DMS79 treated with DMSO at 0.1 percent for 48 hours (cell line): Measurements from ENCODE around the gene TEX13B.
A peak's percentile ranks its signal among the peaks of the same experiment; 100 is the strongest.
"Not testable (repeated sequence)": the region's sequence is repeated elsewhere in the genome, so short reads cannot be mapped to it uniquely, and the experiment has no call there.

Source experiments
- DNase-seq: peaks from one replicate; lab custom pipeline; 2025; lab: John Stamatoyannopoulos, UW

The TEX13B gene

GRCh38 chrX:107982356-107982755, at the start of gene TEX13B:
TSS of gene TEX13B (minus strand) at chrX:107982370. CDS start at chrX:107982127, 243 bp downstream.
- no peak for DNase-seq

DNA sequence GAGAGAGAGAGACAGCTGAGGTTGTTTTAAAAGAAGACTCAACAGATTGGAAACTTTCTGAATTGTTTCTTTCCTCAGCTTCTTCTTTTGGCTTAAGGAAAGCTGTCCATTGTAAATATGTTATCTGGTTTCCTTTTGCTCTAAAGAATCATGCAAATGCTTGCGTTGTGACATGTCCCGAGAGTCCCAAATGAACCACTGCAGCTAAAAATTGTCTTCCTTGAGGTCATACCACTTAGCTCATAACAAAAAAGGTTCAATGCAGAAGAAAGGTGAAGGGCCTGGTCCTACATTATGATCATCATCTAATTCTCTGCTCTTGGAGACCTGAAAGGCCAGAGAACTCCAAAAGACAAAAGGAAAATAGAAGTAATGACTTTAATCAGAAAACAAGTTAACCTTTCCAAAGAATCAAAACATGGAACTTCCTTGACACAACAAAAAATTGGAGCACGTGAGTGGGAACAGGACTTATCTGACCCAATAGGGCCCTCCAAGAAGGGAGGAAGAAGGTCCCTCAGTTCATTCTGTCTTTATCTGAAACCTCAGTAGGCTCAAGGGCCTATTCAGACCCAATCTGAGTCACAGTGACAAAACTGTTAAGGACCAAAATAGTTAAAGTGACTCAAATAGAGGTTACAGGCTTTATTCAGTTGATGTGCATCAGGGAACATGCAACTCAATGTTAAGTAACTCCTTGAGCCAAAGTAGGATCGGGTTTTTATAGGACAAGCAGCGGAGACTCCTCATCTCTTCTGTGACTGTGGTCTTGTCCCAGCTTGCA, 48.0 kb upstream of the TEX13B start:
- no peak for DNase-seq

- no peak for DNase-seq
These were observed 46.7 kb upstream of the TEX13B start for GRCh38 chrX:108028854-108029253.

DNA sequence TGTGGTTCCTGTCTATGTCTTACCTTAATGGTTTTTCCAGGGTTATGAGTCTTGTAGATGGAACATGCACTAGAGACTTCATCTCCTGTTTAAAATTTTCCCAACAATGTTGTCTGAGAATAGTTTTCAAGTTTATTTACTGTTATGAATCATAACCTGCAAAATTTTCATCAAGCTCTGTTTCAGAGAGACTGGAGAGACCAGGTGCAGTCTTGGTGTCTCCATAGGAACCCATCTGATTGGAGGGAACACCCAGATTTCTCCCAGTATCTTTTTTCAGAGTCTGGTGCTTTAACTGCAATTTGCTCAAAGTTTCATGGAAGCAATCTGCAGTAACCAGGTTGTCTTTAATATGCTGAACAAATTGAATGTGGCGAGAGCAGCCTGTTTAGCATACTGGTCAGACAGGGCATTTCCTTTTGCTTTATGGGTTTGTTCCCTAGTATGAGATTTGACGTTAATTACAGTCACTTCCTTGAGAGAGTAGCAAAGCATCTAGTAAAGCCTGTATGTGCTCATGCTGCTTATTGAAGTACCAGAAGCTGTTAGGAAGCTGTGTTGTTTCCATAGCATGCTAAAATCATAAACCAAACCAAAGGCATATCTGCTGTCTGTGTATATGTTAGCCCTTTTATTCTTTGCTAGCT, 43.9 kb upstream of the TEX13B start:
- DNase-seq, result no peak

DNA sequence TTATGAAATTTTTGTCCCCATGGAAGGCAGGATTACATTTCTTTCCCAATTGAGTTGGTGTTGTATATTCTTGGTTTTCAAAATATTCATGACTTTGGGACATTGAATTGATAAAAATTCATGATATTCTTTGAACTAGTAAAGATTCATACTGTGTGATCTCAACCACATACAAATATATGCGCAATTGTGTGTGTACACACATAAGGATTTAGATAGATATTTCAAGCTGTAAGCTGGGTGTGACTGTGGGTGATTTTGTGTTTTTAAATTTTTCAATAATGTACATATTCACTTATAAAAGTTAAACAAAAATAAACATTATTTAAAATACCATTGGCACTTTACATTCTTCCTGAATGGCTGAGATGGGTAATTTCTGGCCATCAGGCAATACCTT, 43.2 kb upstream of the TEX13B start:
- DNase-seq, result no peak

DNA sequence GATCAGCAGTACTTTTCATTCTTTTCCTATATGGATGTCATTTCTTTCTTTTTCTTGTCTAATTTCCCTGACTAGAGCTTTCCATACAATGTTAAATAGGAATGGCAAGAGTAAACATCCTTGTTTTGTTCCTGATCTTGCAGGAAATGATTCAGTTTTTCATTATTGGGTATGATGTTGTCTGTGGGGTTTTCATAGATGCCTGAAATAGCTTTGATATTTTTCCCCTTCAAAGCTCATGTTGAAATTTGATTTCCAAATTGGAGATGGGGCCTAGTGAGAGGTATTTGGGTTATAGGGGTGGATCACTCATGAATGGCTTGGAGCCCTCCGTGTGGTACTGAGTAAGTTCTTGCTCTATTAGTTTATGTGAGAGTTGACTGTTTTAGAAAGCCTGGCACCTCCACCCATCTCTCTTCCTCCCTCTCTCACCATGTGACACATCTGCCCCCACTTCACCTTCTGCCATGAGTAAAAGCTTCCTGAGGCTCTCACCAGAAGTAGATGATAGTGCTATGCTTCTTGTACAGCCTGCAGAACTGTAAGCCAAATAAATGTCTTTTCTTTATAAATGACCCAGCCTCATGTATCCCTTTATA, 40.4 kb upstream of the TEX13B start:
- no peak for DNase-seq

- no peak for DNase-seq
These were observed 38.5 kb upstream of the TEX13B start for GRCh38 chrX:108020631-108021030.

DNA sequence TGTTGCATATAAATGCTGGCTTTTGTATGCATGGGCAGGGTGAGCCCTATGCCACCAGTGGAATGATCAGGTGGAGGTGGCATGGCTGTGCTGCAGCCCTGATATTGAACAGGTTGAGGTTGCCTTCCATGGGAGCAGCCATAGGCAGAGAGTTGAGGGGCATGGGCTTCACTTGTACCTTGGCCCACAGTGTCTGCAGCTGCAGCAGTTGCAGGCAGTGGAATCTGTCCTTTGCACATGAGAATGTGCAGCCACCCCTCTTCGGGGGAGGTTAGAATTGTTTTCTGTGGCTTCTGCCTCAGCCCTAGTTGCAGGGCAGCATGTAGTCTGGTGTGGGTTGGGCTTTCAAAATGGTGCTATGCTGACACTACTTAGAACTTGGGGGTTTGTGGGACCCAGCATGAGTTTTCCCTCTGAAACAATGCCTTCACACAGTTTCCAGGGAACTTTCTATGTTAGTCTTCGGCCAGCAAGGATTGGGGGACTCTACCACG, 37.3 kb upstream of the TEX13B start:
- DNase-seq, result no peak

DNA sequence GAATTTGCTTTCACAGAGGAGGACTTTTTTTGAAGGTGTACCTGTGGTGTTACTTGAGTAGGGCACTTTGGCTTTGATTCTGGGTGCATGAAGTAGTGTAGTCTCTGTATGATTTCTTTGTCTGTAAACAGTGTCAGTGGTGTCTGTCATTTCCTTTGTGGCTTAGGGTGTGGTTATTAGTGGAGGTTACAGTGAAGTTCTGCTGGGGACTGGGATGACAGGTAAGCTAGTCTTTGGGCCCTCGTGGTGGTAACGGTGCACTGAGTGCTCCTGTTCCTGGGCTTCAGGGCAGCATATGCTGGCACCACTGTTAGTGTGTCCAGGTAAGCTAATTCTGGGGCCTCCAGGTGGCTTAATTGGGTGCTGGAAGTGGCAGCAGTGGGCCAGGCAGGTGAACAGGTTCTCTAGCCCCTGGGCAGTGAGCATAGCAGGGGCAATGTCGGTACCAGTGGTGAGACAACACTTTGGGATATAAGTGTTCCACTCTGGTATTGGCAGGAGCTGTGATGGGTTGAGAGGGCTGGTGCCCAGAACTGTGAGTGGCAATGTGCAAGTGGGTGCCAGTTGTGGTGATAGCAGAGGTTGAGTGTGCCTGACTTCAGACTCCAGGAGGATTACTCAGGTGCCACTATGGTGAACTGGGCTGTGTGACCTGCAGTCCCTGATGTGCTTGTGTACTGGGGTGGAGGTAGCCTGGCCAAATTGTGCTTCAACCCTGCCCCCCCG, 36.6 kb upstream of the TEX13B start:
- no peak for DNase-seq

DNA sequence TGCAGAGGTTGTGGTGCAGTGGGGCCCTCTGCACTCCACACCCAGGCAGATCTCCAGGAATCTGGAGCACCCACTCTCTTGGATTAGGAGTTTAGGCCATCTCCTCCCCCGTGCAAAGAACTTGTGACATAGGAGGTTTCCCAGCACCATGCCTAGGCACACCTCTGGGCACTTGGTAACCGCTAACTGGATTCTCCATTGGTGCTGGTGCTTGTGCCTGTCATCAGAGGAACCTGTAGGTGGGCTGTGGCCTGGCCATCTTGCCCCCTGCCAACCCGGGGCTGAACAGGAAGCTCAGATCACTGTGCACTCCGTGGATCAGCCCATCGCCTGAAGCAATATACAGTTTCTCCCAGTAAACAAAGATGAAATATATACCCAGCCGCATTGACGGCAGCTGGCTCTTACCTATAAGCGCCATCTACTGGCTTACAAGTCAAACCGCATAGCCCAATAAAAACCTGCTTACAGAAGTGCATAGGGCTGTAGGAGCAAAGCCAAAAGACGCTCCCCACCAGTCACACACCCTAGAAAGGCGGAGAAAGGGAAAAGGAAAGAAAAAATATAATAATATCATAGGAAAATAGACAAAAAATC, 19.1 kb upstream of the TEX13B start:
- peak; percentile 32 for DNase-seq

- DNase-seq, result peak; percentile 20
These were observed 18.6 kb upstream of the TEX13B start for GRCh38 chrX:108000751-108001150.

DNA sequence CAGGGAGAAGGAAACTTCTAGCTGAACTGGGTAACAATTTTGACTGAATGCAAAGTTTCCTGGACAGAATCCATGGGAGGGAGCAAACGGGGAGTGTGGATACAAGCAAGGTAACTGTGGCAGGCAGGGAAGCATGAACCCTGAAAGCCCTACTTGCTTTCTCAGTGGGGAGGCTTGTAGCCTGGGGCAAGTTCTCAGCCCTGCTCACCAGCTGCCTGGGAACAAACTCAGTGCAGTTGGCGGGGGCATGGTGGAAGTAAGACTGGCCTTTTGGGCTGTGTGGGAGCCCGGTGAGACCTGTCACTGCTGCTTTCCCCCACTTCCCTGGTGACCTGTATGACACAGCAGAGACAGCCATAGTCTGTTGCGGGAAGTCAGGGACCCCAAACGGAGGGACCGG, 14.0 kb upstream of the TEX13B start:
- DNase-seq, result no peak

GRCh38 chrX:107985033-107985432, 2.9 kb upstream of the TEX13B start:
- DNase-seq, result no peak

- DNase-seq, result no peak
These were observed 2.6 kb downstream of the TEX13B start for GRCh38 chrX:107979534-107979933.

DNA sequence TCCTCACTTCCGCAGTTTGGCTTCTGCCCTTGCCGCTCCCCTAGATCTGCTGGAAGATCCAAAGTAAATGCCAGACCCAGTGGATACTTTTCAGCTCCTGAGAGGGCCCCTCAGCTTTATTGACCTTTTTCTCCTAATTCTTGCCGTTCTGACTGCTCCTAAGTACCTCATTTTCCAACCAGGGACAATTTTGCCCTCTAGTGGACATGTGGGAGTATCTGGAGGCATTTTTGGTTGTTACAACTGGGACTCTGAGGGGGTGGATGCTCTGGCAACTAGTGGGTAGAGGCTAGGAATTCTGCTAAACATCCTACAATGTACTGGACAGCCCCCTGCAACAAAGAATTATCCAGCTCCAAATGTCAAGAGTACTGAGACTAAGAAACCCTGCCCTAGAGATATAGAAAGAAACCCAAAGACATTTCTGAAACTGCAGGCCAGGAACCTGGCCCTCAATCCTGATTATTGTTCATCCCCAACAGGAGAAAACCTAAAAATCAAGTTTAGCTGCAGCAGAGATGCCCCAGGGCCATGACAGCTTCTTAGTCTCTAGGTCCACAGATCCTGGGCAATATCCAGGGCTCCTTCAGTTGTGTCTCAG, 3.4 kb downstream of the TEX13B start:
- peak; percentile 4 for DNase-seq

DNA sequence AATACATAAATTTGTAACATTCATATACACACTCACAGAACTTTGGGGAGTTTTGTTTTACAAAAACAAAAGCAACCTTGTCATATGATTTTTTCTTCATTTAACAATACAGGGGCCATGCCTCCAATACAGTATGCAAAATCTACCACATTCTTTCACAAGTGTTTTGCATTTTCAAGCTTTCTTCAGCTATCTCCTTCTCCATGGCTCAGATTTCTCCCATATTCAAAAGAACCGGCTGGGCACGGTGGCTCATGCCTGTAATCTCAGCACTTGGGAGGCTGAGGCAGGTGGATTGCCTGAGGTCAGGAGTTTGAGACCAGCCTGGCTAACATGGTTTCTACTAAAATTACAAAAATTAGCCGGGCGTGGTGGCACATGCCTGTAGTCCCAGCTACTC, 4.1 kb downstream of the TEX13B start:
- no peak for DNase-seq

DNA sequence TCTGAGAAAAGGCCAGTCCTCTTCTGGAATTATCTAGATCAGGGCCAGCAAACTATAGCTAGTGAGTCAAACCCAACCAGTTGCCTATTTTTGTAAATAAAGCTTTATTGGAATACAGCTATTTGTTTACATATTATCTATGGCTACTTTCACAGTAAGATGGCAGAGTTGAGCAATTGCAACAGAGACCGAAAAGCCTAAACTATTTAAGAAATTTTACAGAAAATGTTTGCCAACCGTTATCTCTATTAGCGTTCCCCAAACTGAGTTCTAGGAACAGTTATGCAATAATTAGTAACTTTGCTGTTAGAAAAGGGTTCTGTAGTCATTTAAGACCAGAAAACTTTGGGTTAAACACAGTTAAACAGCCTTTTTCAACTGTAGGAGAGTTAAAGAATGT, 10.5 kb downstream of the TEX13B start:
- DNase-seq, result no peak

DNA sequence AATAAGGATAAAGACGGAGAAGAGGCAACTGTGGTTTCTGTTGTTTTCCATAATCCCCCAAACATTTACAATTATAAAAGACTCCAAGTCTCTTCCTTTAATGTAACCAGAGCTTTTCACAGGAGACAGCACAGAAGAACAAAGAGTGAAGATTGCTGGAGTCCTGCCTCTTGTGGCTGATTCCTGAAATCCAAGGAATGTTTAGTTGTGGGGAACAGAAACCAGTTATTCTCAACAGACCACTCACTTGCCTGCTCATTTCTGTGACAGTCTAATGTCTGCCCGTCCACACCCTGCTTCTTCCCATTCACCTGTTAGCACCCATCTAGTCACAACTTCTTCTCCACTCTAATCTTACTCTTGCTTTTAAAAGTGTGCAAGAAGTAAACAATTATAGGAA, 12.1 kb downstream of the TEX13B start:
- DNase-seq, result no peak

- DNase-seq, result no peak
These were observed 13.5 kb downstream of the TEX13B start for GRCh38 chrX:107968623-107969022.

DNA sequence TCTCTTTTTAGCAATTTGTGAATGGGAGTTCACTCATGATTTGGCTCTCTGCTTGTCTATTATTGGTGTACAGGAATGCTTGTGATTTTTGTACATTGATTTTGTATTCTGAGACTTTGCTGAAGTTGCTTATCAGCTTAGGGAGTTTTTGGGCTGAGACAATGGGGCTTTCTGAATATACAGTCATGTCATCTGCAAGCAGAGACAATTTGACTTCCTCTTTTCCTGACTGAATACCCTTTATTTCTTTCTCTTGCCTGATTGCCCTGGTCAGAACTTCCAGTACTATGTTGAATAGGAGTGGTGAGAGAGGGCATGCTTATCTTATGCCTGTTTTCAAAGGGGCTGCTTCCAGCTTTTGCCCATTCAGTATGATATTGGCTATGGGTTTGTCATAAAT, 26.8 kb downstream of the TEX13B start:
- DNase-seq, result not testable (repeated sequence)

DNA sequence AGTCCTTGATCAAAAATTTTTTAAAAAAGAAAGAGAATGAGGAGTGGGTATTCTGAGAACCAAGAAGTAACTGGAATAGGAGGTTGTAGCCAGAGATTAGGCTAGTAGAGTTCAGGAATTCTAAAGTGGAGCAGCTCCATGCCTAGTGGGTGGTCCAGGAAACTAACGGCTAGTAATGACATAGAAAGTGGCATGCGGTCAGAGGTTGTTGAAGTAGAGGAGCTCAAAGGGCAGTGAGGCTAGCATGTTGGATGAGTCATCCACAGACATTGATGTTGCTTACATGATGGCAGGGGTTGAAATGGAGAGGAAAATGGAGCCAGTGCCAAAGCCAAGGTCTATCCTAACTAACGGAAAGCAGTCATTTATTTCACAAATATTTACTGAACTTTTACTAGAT, 42.1 kb downstream of the TEX13B start:
- DNase-seq, result no peak

GRCh38 chrX:107936434-107936730, 45.8 kb downstream of the TEX13B start:
- no peak for DNase-seq
